IPS-NIHi7 (cell line): Measurements from ENCODE around the gene DUSP10.

Experiments
- DNase-seq: peaks from one replicate; pipeline ENCODE4 v3.0.0; 2012; ENCODE audit warnings: mixed read lengths; ENCODE audit errors: extremely low spot score

DUSP10 gene

DNA sequence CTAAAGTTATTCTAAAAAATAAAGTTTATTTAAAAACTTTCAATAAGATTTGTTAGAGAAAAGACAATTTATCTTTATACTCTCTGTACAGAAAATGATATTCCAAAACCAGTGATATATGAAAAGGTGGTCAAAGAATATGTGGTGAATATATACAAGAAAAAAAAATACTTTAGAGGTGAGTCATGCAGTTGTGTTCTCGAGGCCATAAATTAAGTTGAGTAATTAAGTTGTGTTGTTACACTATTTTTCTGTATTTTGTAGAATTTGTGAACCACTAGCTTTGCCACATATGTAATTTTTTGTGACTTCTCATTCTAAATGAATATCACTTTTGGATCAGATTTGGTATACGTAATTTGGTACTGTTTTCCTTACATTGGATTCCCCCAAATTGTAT, 23.6 kb upstream of the DUSP10 start:
- DNase-seq, result no peak

DNA sequence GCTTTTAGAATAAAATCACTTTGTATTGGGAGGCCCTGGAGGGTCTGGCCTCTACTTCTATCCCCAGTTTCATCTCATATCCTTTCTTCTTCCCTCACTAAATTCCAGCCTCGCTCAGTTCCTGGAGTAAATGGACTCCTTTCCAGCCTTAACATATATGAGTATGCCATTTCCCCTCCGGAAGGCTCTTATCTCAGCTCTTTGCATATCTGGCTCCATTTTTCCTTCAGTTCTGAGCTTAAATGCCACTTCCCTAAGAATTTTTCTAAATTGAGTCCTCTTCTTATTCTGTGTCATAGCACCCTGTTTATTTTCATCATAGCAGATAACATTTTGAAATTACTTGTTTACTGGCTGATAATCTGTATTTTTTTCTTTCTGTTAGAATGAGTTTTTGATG, 20.2 kb upstream of the DUSP10 start:
- DNase-seq, result no peak

DNA sequence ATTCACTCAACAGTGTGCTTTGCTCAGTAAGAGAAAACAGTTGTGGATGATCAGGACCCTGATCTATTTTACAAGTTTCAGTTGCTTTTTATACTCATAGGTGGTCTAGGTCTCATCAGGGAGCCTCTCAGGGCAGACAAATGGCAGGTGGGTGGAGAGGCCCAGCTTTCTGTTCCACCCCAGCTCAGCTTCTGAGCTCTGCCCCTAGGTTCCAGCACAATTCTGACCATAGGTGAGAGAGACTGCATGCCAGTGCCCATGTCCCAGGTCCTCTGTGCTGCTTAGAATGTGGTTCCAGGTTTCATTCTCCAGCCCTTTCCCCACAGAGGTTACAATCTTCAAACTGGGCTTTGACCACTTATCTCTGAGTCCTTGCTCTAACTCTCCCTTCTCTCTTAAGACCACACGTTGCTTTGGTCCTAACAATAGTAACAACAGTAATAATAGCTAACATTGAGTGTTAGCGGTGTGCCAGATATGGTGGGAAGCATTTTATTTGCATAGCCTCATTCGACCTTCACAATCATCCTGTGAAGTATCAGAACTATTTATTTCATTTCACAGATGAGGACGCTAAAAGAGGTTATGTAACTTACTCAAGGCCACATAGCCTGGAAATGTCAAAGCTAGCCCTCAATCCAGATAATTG, 19.6 kb upstream of the DUSP10 start:
- no peak for DNase-seq

DNA sequence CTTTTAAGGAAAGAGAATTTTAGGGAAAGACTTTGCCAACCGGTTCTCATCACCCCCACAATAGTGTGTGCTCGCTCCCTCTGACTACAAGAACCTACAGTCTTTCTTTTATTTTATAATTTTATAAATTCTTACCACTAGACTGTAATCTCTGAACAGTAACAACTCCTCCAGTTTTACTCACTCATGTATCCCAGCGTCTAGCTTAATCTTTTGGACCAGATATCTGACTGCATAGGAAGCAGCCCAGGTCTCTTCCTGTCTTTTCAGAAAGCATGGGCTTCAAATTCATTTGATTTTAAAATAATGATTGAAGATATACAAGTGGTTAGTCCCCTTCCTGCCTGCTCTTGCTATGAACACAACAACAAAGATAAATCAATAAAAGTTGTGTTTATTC, 19.0 kb upstream of the DUSP10 start:
- no peak for DNase-seq

DNA sequence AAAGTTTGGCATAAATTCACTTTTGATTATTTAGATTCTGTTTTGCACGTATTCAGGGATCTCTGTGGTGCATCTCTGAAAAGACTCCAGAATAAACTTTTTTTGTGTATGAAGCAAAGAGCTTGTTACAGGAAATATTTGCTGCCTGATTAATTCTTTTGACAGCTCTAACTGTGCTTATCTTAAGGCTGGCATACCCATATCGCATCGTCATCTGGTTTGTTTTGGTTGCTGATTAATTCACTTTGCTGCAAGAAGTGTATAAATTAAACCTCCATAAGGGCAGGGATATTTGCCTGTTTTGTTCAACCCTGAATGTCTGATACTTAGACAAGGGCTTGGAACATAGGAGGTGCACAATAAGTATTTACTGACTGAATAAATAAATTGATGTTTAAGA, 17.5 kb upstream of the DUSP10 start:
- no peak for DNase-seq

DNA sequence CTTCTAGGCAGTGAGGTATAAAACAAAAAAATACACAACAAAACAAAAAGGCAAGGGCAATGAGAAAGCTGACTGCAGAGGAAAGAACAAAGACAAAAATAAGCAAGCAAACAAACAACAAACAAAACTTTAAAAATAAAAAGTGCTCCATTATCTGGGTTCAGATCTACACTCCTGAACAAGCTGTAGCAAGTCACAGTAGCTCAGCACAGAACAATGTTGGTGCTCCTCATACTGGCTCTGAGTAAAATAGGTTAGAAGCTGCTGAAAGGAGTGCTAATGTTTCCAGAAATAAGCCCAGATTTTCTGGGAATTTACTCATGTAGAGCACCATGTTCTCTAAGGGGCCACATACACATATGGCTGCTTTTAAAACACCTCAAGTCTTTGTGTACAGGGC, 16.6 kb upstream of the DUSP10 start:
- DNase-seq, result no peak

DNA sequence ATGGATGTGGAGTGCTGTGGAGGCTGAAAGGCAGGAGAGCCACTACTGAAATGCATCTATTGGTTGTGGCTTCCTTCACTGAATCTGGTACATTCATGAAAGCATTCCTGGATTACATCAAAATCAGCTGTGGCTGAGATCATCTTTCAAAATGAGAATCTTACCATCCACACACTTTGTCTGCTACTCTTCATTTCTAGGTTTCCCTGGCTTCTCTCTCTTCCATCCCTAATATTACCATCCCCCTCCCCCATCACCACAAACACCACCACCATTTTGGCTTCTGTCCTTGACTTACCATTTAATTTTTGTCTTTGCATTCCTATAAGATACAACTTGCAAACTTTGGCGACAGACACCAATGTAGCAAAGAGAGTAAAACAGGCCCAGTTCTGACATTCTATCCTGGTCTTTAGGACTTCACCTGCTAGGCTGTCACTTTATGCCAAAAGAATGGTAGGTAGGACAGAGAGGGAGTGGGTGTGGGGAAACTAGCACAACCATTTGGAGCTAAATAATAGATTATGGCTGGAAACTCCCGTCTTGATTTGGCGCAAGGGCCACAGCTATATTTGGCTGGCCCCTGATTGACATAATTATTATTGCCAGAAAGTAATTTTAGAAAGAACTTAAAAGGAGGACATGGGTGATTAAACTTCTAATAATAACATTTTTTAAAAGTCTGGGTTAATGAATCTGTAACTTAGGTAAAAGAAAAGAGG, 15.1 kb upstream of the DUSP10 start:
- no peak for DNase-seq

DNA sequence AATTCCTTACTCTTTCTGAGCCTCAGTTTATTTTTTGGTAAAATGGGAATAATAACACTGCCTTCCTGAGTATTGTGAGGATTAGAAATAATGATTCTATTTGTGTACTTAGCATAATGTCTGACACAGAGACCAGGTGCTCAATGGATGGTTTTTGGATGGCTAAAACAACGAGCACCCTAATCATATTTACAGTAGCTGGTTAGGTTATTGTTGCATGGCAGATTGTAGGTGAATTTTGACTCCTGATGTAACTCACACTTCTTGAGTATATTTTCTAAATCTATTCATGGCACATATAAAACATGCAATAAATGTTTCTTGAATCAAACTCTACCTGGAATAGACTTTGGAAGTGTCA, 11.9 kb upstream of the DUSP10 start:
- no peak for DNase-seq

DNA sequence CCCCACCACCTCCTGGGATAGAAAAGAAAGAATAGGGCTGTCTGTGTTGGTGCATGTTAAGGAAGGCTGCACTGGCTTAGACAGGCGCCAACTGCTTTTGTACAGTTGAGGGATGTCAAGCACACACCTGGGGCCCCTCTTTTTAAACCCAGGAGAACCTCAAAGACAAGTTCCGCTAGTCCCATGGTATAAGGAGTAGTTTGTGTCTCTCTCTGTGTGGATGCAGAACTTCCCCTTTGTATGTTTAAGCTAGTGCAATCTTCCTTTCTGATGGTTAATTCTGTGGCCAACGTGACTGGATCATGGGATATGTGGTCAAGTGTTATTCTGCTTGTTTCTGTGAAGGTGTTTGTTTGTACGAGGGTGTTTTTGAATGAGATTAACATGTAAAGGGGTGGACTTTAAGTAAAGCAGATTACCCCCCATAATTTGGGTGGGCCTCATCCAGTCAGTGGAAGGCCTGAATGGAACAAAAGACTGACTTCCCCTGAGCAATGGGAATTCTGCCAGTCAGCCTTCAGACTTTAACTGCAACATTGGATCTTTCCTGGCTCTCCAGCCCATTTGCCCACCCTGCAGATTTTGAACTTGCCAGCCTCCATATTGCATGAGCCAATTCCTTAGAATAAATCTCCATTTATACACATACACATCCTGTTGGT, 9.5 kb upstream of the DUSP10 start:
- DNase-seq, result no peak

DNA sequence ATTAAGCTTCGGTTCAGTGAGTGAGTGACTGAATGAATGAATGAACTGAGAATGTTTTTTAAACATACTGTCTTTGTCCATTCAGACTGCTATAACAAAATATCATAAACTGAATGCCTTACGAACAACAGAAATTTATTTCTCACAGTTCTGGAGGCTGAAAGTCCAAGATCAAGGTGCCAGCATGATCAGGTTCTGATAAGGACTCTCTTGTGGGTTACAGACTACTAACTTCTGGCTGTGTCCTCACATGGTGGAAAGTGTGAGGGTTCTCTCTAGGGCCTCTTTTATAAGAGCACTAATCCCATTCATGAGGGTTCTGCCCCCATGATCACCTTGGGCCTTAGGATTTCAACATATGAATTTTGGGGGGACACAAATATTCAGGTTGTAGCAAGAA, 7.1 kb upstream of the DUSP10 start:
- no peak for DNase-seq

DNA sequence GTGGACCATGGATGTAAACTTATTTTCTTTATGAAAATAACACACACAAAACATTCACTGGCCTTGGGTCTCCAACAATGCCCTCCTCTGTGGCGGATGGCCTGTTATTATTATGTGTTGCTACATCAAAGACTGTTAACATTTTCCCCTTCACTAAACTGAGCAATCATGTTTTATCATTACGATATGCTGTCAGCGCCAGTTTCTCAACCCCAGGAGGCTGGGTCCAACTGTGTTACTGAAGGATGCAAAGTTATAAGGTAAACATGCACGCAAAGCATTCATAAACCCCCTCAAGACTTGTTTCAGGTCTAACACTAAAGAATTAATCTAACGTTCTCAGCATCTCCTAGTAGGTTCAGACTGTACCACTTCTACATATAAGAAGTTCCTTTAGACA, 6.0 kb upstream of the DUSP10 start:
- no peak for DNase-seq

DNA sequence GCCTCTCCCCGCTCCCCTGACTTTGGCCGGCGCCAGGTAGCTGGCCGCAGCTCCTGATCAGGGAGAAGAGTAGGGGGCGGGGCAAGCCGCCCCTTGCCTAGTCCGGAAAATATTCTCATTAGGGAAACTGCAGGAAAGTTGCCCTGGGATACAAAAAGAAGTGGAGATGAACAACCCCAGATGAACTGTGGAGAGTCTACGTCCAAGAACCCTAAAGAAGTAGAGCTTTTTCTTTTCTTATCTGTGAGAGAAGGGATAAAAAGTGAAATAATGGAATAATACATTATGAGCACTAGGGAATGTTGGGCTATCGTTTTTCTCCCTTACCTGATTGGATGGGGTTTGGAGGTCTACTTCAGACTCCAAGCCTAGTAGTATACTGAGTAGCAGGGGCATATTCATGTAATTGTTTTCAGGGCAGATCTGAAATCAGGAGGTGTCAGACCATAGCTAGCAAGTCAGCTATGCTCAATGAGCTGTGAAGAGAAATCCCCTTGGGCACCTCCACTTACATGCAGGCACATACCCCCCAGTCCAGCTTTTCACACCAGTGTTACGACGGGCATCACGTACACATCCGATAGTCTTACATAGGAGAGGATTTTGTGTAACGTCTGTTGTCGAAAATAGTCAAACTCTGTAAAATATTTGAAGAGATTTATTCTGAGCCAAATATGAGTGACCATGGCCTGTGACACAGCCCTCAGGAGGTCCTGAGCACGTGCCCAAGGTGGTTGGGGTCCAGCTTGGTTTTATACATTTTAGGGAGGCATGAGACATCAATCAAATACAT, 1.7 kb upstream of the DUSP10 start:
- peak; percentile 68 for DNase-seq

DNA sequence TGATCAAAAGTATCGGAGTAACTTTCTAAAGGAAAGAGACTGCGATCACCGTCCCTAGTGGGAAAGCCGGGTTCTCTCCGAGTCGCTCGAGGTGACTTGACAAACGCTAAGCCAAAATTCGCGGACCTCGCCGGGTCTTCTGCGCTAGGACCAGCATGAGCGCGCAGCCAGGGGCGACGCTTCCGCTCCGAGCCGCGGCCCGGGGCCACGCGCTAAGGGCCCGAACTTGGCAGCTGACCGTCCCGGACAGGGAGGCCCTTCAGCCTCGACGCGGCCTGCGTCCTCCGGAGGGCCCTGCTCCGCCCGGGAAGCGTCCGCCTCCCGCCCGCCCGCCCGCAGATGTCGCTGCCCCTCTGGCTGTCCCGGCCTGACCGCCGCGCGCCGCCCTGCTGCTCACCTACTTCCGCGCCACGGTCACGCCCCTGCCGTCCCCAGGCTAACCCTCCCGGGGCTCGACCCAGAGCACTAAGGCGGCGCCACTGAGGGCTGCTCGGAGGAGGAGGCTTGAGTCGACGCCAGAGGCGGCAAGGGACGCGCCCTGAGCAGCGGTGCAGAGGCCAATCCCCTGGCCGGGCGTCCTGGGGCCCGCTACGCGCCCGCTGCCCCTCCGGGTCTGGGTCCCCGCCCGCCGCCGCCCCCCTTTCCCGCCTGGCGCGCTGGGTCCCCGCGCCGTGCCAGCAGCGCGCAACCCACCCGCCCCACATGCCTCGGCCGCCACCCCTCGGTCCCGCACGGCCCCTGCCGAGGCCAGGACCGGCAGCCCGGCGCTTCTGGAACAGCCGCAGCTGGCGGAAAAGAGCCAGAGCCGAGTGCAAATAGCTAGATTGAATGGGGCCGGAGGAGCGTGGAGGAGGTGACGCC, 896 bp upstream of the DUSP10 start:
- peak; percentile 69 for DNase-seq

DNA sequence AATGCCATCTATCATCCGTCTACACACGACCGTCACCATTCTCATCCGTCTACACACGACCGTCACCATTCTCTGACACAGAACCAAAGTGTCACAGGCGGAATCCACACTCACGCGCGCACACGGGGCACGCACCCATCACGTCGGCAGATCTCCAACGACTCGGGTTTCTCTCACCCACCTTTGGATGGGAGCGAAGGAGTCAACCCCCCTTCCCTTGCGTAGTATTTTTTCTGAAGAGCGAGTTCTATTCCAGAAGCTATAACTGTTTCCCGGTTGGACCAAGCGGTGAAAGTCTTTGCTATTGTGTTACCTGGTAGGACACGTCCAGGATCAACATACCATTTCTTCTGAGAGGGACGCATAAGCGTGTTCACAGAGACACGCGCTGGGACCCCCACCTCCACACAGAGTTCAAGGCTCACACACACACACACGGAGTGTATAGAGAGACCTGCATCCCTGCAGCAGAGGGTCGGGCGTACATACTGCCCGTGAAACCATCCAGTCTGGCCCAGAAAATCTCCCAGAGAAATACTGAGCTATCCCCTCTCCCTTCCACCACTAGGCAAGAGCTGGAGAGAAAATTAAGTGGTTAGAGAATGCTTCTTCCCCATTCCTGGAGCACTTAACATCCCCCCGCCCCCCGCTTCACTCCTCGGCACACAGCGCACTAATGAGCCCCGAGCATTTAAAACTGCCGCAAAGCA, 741 bp downstream of the DUSP10 start:
- DNase-seq, result peak; percentile 31

DNA sequence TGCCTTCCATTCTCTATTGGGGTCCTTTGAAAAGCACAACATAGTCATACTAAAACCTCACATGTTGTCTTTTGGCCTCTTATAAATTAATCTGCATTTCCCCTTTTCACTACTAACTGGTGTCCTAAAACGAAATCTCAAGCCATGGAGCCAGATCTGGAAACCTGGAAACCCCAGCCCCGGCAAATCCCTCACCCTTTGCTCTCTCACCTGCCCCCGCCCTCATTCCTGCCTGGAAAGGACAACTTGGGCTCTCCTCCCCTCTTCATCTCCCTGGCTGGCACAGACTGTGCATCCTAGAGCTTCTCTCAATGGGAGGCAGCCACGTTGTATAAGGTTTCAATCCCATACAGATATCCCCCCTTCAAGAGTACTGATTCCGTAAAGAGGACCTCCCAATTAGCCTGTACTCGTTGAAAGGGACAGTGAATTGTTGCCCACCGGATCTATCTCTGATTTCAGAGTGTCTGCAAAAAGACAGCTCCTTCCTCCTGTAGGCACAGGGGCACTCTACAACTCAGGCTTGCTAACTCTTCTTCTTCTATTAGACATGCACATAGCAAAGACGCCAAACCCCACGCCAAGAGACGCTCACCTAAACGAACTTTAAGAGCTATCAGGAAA, 1.4 kb downstream of the DUSP10 start:
- peak; percentile 16 for DNase-seq

DNA sequence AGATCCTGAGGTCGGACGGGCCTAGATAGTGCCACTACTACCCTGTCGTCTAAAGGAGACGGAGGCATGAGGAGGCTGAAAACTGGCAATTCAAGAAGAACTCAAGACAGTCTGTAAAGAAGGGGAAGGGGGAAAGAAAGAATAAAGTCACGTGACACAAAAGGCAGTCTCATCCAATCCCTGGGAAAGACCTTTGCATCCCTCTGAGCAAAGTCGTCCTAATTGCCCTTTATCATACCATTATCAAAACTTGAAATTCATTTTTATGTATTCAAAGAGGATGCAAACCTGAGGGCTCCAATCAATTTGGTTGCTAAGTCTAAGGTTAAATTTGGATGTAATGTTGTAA, 2.2 kb downstream of the DUSP10 start:
- DNase-seq, result no peak

DNA sequence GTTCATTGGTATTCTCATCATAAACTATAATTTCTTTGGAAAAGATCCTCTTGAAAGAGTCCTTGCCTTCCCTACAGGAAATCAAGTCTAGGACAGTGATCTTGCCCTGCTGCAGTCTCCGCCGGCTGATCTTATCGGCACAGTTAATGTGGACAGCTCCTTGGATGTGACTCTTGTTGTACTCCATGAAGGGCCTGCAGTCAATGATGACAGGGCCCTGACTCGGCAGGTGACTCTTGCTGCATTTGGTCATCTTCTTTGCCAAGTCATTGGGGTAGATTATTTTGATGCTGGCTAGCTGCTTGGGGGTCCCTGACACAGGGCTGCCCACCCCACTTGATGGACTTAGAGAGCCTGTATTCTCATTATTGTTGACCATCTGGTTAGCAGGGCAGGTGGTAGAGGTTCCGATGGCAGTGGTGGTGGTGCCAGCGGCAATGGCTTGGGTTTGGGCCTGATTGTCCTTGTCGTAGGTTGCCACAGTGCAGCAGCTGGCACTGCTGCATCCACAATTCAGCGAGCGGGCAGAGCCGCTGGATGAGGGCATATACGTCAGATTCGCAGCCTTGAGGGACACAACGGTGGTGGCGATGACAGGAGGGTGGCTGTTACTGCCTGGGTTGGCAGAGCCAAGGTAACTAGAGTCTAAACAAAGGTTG, 2.7 kb downstream of the DUSP10 start:
- DNase-seq, result no peak

DNA sequence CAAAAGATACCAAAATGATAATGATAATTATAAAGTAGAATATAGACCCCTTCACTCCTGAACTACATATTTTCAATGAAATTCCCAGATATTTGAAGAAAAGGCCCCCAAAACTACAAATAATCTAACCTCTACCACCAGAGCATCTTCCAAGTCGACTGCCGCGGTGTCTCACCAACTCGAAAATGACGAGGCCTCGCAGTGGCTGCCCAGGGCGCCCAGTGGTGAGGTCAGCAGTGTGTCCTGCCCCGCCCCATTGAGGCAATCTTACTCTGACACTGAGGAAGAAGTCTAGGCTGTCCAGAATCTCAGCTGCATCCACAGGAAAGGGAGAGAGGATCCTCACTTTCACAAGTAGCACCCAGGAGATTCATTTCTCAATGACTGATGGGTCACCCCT, 5.2 kb downstream of the DUSP10 start:
- no peak for DNase-seq

DNA sequence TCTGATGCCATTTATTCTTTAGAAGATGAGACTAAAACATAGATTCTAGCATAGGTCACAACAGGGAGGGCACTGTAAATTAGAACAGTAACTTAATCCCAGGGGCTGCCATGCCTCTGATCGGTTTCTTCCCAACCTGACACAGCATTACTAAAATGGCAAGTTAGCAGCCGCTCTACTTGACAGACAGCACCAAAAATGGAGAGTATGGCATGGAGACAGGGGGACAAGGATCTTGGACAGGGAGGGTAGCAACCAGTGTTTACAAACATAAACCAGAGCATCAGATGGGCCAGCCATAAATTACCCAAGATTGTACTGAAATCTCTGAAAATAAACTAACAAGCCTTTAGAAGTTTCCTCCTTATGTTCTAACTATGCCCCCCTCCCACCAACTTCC, 5.9 kb downstream of the DUSP10 start:
- DNase-seq, result no peak

DNA sequence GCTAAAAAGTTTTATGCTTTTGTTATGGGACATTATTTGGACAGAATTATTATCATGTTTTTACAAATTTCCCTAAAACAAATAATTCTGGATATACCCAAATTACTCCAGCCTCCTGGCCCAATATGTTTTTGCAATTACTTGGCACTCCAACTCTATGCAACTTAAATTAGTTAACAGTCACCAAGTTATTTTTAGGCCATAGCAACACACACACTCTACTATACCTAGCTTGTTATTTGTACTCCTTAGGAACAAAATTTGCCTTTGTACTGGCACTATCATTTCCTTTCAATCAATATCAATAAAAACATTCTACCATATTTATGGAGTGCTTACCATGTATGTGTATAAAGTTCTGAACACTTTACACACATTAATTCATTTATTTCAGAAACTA, 7.7 kb downstream of the DUSP10 start:
- DNase-seq, result no peak
